PC-9 (cell line): ENCODE measurements around the gene TNRC6C.

Experiments used
- CTCF ChIP-seq: fragments of 200-600 bp; sonication (generic); conservative IDR thresholded peaks from 2 replicates; pipeline ENCODE4 v1.6.1; 2017; ENCODE audit warnings: mixed run types, antibody characterized with exemption, mild to moderate bottlenecking, moderate library complexity
- EZH2 ChIP-seq: fragments of 200-600 bp; sonication (generic); IDR thresholded peaks from 2 replicates; pipeline ENCODE4 v1.8.0; 2017; ENCODE audit warnings: antibody characterized with exemption, low read depth

GRCh38 chr17:78140169-78141051, 181.9 kb downstream of the TNRC6C start:
- no peak for TF ChIP-seq CTCF
- TF ChIP-seq EZH2 = no peak
